Pancreas (tissue), 10 donors: ENCODE measurements around the gene CDC37L1. TPM values are rescaled to one million over a fixed set of nuclear protein-coding genes. Genes with fewer than 3 reads are reported as not detected.

Source experiments
- ATAC-seq, 4 donors: fragments of 200-7000 bp; cut with Tn5 transposase; one replicate each; pipeline versions ENCODE4 v1.8.0 to v1.9.1; 2020; ENCODE audit warnings: mild to moderate bottlenecking in 4 of 4, moderate library complexity in 4 of 4
- DNase-seq, 6 donors: peaks; one replicate each; pipeline ENCODE4 v3.0.0-alpha.2; 2020
- FAIRE-seq: peaks from 2 replicates; lab custom pipeline; 2012; peaks lifted over from hg19 to GRCh38; lab: Jason Lieb, UNC
- H3K27ac ChIP-seq, 4 donors: fragments of 200-600 bp; sonication (generic); 1 replicate in 3 of 4; 2 replicates in 1 of 4; pipeline versions ENCODE4 v1.5.0 to v1.8.0; 2020
- H3K27me3 ChIP-seq, 4 donors: fragments of 200-600 bp; one replicate each; pipeline ENCODE4 v1.8.0; 2021
- H3K36me3 ChIP-seq, 3 donors: fragments of 200-600 bp; sonication (generic) in 1 of 3; one replicate each; pipeline versions ENCODE4 v1.5.0 to v1.8.0; 2020 to 2021
- H3K4me1 ChIP-seq, 3 donors: fragments of 200-600 bp; one replicate each; pipeline ENCODE4 v1.8.0; 2021
- H3K4me3 ChIP-seq, 4 donors: fragments of 200-600 bp; sonication (generic) in 2 of 4; one replicate each; pipeline versions ENCODE4 v1.5.0 to v1.8.0; 2020 to 2021
- H3K9me3 ChIP-seq, 4 donors: fragments of 200-600 bp; one replicate each; pipeline ENCODE4 v1.8.0; 2021
- WGBS, 2 donors: extraction: QIAGEN DNeasy Blood & Tissue Kit; methylation state at CpG; one replicate each; pipeline ENCODE4 v1.1.7; 2013; 5-methylcytosine and 5-hydroxymethylcytosine counted together
- intact Hi-C, 3 donors: fragments of 100-400 bp; cut with DNase I; formaldehyde crosslinking; loops; one replicate each; pipeline versions ENCODE4 v1.11.1 to v1.14.2; 2022
- polyA plus RNA-seq, 2 donors: library from polyadenylated mRNA; stranded (reverse); fragments of 200-250 nt; gene quantifications; one replicate each; pipeline ENCODE4 v1.2.3, GENCODE V29; 2013
- total RNA-seq, 6 donors: library from RNA; stranded (reverse); fragmentation: NEBNext Ultra II Directional in 4 of 6; extraction: Animal tissue kit (Norgen Biotek cat#: 25700) in 4 of 6; gene quantifications; one replicate each; pipeline versions ENCODE4 v1.2.1 to v1.2.4, GENCODE V29; 2021 to 2023
- TF ChIP-seq, protein P1 (sequence below), 4 donors: fragments of 200-600 bp; sonication (generic) in 3 of 4; IDR thresholded peaks; one replicate each; pipeline versions ENCODE4 v1.5.0 to v1.8.0; 2021; ENCODE audit warnings: antibody characterized with exemption in 4 of 4
- donor health status: healthy with polysubstance abuse.
- donor health status: DM: no; HTN: no; CAD: no; lungs with moderate emphysema.
- donor health status: DM: no; HTN: no; CAD: no.
- donor health status: control.
- donor health status: control.
- donor health status: Bipolar disorder and iron deficiency.
- donor health status: DM: yes; HTN: yes; CAD: no.
- donor health status: DM: no; HTN: no; CAD: no.
- donor health status: DM: no; HTN: no; CAD: no.
- donor health status: DM: yes; HTN: yes; CAD: no.

The CDC37L1 gene
- total and polyA plus RNA-seq, 8 donors, result 5.4 to 13.4 (median 11.0) TPM

- Histone ChIP-seq H3K4me3 (no peak overlapping the region), H3K27ac (peak overlapping the region in 2 of 4 donors; percentile 4 to 52), H3K4me1 (peaks cover 6 to 8% (median 8%) of the 10 kb centered on the region in 3 donors), H3K27me3 (no peaks in the 10 kb centered on the region), H3K36me3 (no peaks in the 10 kb centered on the region), H3K9me3 (no peaks in the 10 kb centered on the region)
- ATAC-seq (peak in 1 of 4 donors; percentile 1), DNase-seq (no peak), FAIRE-seq (no peak)
- intact Hi-C loops, result no loop called here
- TF ChIP-seq, protein P1, sequence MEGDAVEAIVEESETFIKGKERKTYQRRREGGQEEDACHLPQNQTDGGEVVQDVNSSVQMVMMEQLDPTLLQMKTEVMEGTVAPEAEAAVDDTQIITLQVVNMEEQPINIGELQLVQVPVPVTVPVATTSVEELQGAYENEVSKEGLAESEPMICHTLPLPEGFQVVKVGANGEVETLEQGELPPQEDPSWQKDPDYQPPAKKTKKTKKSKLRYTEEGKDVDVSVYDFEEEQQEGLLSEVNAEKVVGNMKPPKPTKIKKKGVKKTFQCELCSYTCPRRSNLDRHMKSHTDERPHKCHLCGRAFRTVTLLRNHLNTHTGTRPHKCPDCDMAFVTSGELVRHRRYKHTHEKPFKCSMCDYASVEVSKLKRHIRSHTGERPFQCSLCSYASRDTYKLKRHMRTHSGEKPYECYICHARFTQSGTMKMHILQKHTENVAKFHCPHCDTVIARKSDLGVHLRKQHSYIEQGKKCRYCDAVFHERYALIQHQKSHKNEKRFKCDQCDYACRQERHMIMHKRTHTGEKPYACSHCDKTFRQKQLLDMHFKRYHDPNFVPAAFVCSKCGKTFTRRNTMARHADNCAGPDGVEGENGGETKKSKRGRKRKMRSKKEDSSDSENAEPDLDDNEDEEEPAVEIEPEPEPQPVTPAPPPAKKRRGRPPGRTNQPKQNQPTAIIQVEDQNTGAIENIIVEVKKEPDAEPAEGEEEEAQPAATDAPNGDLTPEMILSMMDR (IDR thresholded peaks at IDR 0.05), result no peak
Observed at GRCh38 chr9:4674783-4675182, 4.6 kb upstream of the CDC37L1 start.

GRCh38 chr9:4677392-4677791 is 2.0 kb upstream of the CDC37L1 start:
- TF ChIP-seq, protein P1 (IDR thresholded peaks at IDR 0.05), result no peak
- no peak overlapping the region for H3K4me3 ChIP-seq
- H3K27me3 ChIP-seq, result no peaks in the 10 kb centered on the region
- no peak for DNase-seq
- WGBS, 2 donors, result 51 to 87% methylated on average over 3 of the region's 3 CpGs
- H3K27ac ChIP-seq, result peak overlapping the region; percentile 6 to 99 (median 63)
- FAIRE-seq, result no peak
- peaks cover 12 to 16% (median 12%) of the 10 kb centered on the region in 3 donors for H3K4me1 ChIP-seq
- no peaks in the 10 kb centered on the region for H3K9me3 ChIP-seq
- intact Hi-C loops, result no loop called here
- ATAC-seq, result no peak
- H3K36me3 ChIP-seq, result no peaks in the 10 kb centered on the region

- WGBS, 2 donors, result 0% methylated on average over 16 of the region's 16 CpGs
- Histone ChIP-seq H3K36me3 (no peaks in the 10 kb centered on the region), H3K4me3 (peak overlapping the region; percentile 38 to 81 (median 72)), H3K9me3 (no peaks in the 10 kb centered on the region), H3K4me1 (peaks cover 12 to 16% (median 12%) of the 10 kb centered on the region in 3 donors), H3K27ac (peak overlapping the region; percentile 91 to 99 (median 96)), H3K27me3 (no peaks in the 10 kb centered on the region)
- intact Hi-C loops, result no loop called here
- TF ChIP-seq, protein P1 (IDR thresholded peaks at IDR 0.05), result no peak
- peak in 1 of 6 donors; percentile 38 for DNase-seq
- peak; percentile 26 for FAIRE-seq
- peak; percentile 15 to 36 (median 20) for ATAC-seq
Observed at GRCh38 chr9:4678679-4679267, 596 bp upstream of the CDC37L1 start.

DNA sequence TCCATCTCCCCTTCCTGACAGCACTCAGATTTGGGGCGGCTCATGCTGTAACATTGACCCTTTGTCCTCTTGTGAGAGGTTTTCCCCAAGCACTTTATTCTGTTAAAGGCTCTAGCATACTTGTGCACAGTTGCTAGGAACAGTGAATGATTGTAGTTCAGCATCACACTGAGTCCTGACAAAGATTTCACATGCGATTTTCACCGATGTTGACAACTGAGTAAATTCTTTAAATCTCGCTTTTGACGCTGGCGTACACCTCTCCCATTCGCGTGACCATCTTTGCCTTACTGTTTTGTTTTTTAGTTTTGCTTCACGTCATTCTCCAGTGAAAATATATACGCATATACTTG is 780 bp downstream of the CDC37L1 start:
- DNase-seq (no peak), ATAC-seq (peak in 2 of 4 donors; percentile 7 to 10), FAIRE-seq (no peak)
- Histone ChIP-seq H3K9me3 (no peaks in the 10 kb centered on the region), H3K4me1 (peaks cover 12 to 16% (median 12%) of the 10 kb centered on the region in 3 donors), H3K4me3 (peak overlapping the region; percentile 38 to 81 (median 72)), H3K27ac (peak overlapping the region; percentile 91 to 99 (median 96)), H3K36me3 (peaks cover 0 to 3% (median 0%) of the 10 kb centered on the region in 3 donors), H3K27me3 (no peaks in the 10 kb centered on the region)
- 0 to 1% methylated on average over 10 of the region's 10 CpGs for WGBS, 2 donors
- TF ChIP-seq, protein P1 (IDR thresholded peaks at IDR 0.05), result no peak
- intact Hi-C loops, result no loop called here

GRCh38 chr9:4680750-4681149 is 1.4 kb downstream of the CDC37L1 start:
- WGBS, 2 donors, result 18 to 19% methylated on average over 2 of the region's 2 CpGs
- Histone ChIP-seq H3K9me3 (no peaks in the 10 kb centered on the region), H3K4me3 (peak overlapping the region in 3 of 4 donors; percentile 69 to 81 (median 76)), H3K27me3 (no peaks in the 10 kb centered on the region), H3K36me3 (peaks cover 0 to 9% (median 0%) of the 10 kb centered on the region in 3 donors), H3K27ac (peak overlapping the region in 3 of 4 donors; percentile 91 to 99 (median 99)), H3K4me1 (peaks cover 12 to 16% (median 12%) of the 10 kb centered on the region in 3 donors)
- TF ChIP-seq, protein P1 (IDR thresholded peaks at IDR 0.05), result no peak
- no peak for FAIRE-seq
- intact Hi-C loops, result no loop called here
- DNase-seq, result no peak
- ATAC-seq, result no peak
